ENCODE measurements around the gene ERCC8.

Gene ERCC8

DNA sequence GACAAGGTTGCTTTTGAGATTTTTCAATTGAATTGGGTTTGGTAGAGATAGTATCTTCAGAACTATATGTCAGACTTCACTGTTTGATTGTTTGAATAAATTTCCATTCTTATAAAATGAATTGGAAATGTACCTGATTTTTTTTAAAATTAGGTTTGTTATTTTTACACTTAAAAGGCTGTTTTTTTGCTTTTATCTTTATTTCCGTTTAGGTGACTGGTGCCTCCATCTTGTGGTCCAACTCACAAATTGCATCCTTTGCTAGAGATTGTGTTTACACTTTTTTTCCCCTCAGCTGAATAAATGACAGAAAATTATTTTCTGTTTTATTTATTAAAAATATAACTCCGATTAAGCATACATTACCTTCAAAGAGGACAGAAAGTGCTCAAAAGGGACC lies 15.7 kb upstream of the ERCC8 start:
- TF ChIP-seq CEBPB (IDR thresholded peaks at IDR 0.05) (no peak), RAD21 (IDR thresholded peaks at IDR 0.05; ENCODE audit: low read depth) (peak; percentile 31)

GRCh38 chr5:60959156-60959555 lies 14.3 kb upstream of the ERCC8 start:
- TF ChIP-seq CEBPB (IDR thresholded peaks at IDR 0.05), result no peak
- TF ChIP-seq, protein P1, sequence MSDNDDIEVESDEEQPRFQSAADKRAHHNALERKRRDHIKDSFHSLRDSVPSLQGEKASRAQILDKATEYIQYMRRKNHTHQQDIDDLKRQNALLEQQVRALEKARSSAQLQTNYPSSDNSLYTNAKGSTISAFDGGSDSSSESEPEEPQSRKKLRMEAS (IDR thresholded peaks at IDR 0.05), result no peak
- TF ChIP-seq RAD21 (IDR thresholded peaks at IDR 0.05; ENCODE audit: low read depth), result peak; percentile 22; the same call in 1 of the 2 replicates

- TF ChIP-seq TCF12 (IDR thresholded peaks at IDR 0.05; ENCODE audit: low read depth), result no peak
- no peak for TF ChIP-seq EP300 (IDR thresholded peaks at IDR 0.05; ENCODE audit: borderline replicate concordance)
- TF ChIP-seq, protein P2, sequence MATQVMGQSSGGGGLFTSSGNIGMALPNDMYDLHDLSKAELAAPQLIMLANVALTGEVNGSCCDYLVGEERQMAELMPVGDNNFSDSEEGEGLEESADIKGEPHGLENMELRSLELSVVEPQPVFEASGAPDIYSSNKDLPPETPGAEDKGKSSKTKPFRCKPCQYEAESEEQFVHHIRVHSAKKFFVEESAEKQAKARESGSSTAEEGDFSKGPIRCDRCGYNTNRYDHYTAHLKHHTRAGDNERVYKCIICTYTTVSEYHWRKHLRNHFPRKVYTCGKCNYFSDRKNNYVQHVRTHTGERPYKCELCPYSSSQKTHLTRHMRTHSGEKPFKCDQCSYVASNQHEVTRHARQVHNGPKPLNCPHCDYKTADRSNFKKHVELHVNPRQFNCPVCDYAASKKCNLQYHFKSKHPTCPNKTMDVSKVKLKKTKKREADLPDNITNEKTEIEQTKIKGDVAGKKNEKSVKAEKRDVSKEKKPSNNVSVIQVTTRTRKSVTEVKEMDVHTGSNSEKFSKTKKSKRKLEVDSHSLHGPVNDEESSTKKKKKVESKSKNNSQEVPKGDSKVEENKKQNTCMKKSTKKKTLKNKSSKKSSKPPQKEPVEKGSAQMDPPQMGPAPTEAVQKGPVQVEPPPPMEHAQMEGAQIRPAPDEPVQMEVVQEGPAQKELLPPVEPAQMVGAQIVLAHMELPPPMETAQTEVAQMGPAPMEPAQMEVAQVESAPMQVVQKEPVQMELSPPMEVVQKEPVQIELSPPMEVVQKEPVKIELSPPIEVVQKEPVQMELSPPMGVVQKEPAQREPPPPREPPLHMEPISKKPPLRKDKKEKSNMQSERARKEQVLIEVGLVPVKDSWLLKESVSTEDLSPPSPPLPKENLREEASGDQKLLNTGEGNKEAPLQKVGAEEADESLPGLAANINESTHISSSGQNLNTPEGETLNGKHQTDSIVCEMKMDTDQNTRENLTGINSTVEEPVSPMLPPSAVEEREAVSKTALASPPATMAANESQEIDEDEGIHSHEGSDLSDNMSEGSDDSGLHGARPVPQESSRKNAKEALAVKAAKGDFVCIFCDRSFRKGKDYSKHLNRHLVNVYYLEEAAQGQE (IDR thresholded peaks at IDR 0.05; ENCODE audit: low read depth), result no peak
These were observed 13.8 kb upstream of the ERCC8 start for GRCh38 chr5:60958712-60959111.

DNA sequence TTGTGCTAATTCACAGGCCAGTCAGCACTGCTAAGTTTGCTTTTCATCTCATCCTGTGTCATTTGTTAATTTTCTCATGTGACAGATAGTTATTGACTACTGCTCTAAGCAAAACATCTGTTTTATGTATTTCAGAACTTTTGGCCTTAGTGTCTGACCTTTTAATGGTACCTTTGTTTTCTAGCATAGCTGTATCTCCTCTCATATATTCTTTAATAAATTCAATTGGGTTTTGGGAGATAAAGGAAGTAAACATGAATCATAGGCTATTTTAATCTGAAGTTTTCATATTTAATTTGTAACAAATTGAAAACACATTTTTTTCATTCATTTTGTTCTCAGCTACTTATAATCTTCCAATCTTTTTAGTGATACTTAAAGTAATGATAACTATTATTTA lies 13.2 kb upstream of the ERCC8 start:
- TF ChIP-seq TEAD4 (IDR thresholded peaks at IDR 0.05), result no peak
- TF ChIP-seq, protein P3, sequence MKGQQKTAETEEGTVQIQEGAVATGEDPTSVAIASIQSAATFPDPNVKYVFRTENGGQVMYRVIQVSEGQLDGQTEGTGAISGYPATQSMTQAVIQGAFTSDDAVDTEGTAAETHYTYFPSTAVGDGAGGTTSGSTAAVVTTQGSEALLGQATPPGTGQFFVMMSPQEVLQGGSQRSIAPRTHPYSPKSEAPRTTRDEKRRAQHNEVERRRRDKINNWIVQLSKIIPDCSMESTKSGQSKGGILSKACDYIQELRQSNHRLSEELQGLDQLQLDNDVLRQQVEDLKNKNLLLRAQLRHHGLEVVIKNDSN (IDR thresholded peaks at IDR 0.05), result no peak
- no peak for TF ChIP-seq FOXM1 (IDR thresholded peaks at IDR 0.05; ENCODE audit: borderline replicate concordance, low read depth)
- TF ChIP-seq TCF12 (IDR thresholded peaks at IDR 0.05; ENCODE audit: low read depth), result no peak
- no peak for TF ChIP-seq CEBPB (IDR thresholded peaks at IDR 0.05)
- TF ChIP-seq, protein P2 (IDR thresholded peaks at IDR 0.05; ENCODE audit: low read depth), result no peak
- no peak for TF ChIP-seq TAF1 (IDR thresholded peaks at IDR 0.05; ENCODE audit: low read depth)
- no peak for TF ChIP-seq EP300 (IDR thresholded peaks at IDR 0.05; ENCODE audit: borderline replicate concordance)
- TF ChIP-seq ZBTB7A (IDR thresholded peaks at IDR 0.05; ENCODE audit: low read depth), result no peak
- TF ChIP-seq, protein P1 (IDR thresholded peaks at IDR 0.05), result no peak
- no peak for TF ChIP-seq CREB1 (IDR thresholded peaks at IDR 0.05; ENCODE audit: low read depth)
- no peak for TF ChIP-seq NFIC (IDR thresholded peaks at IDR 0.05)
- TF ChIP-seq RAD21 (IDR thresholded peaks at IDR 0.05; ENCODE audit: low read depth), result no peak
- TF ChIP-seq YY1 (IDR thresholded peaks at IDR 0.05; ENCODE audit: low read depth), result no peak
- no peak for TF ChIP-seq EGR1 (IDR thresholded peaks at IDR 0.05)

DNA sequence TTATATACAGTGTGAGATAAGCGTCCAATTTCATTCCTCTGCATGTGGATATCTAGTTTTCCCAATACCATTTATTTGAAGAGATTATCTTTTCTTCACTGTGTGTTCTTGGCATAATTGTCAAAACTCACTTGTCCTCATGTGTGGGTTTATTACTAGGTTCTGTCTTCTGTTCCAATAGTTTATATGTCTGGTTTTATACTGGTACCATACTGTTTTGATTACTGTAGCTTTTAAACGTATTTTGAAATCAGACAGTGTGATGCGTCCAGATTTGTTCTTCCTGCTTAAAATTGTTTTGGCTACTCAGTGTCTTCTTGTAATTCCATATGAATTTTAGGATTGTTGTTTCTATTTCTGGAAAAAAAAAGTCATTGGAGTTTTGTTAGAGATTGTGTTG lies 10.4 kb upstream of the ERCC8 start:
- TF ChIP-seq, protein P1 (IDR thresholded peaks at IDR 0.05), result no peak
- TF ChIP-seq EP300 (IDR thresholded peaks at IDR 0.05; ENCODE audit: borderline replicate concordance) (no peak), NFIC (IDR thresholded peaks at IDR 0.05) (no peak), TEAD4 (IDR thresholded peaks at IDR 0.05) (no peak), CREB1 (IDR thresholded peaks at IDR 0.05; ENCODE audit: low read depth) (no peak), TCF12 (IDR thresholded peaks at IDR 0.05; ENCODE audit: low read depth) (no peak), EGR1 (IDR thresholded peaks at IDR 0.05) (no peak), YY1 (IDR thresholded peaks at IDR 0.05; ENCODE audit: low read depth) (no peak), RAD21 (IDR thresholded peaks at IDR 0.05; ENCODE audit: low read depth) (no peak)
- TF ChIP-seq, protein P3 (IDR thresholded peaks at IDR 0.05), result no peak

DNA sequence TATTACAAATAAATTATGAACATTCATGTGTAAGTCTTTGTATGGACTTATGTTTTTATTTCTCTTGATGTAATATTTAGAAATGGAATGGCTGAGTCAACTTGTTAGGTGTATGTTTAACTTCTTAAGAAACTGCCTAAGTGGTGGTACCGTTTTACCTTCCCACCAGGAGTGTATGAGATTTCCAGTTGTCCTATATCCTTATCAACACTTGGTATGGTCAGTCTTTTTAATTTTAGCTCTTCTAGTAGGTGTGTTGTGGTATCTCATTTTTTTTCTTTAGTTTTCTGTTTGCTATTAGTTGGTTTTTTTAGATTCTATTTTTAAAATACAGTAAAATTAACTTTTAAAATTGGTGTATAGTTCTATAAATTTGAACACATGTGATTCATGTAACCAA lies 3.9 kb upstream of the ERCC8 start:
- no peak for TF ChIP-seq TAF1 (IDR thresholded peaks at IDR 0.05; ENCODE audit: low read depth)
- no peak for TF ChIP-seq RAD21 (IDR thresholded peaks at IDR 0.05; ENCODE audit: low read depth)
- no peak for TF ChIP-seq EP300 (IDR thresholded peaks at IDR 0.05; ENCODE audit: borderline replicate concordance)

DNA sequence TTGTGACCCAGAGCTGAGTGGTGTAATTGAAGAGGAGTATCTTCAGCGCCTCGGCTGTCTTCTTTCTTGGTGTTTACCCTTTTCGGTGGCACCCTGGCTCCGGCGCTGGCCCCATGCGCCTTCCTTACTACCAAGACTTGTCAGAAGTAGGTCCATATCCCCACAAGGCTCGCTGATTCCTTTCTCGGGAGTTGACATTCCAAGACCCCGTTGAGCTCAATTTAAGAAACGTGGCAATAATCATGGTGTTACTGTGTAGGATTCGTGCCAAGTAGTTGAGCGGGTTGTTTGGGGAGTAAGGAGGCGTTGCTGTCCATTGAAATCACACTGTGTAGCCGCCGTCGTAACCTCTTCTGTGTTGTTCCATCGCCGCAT lies 930 bp upstream of the ERCC8 start:
- 0 out of 2 replicates have a peak, but pooled peaks have one; percentile 26 for TF ChIP-seq TEAD4 (IDR thresholded peaks at IDR 0.05)
- TF ChIP-seq CEBPB (IDR thresholded peaks at IDR 0.05), result no peak
- TF ChIP-seq CREB1 (IDR thresholded peaks at IDR 0.05; ENCODE audit: low read depth), result no peak
- TF ChIP-seq ZBTB7A (IDR thresholded peaks at IDR 0.05; ENCODE audit: low read depth), result no peak
- no peak for TF ChIP-seq RAD21 (IDR thresholded peaks at IDR 0.05; ENCODE audit: low read depth)

All from Ishikawa (cell line).